ENCODE data around the gene HOXB2.

The HOXB2 gene

GRCh38 chr17:48578616-48579470 is 33.9 kb upstream of the HOXB2 start:
- no peak for DNase-seq

- DNase-seq: peak; percentile 85
Measured at GRCh38 chr17:48577946-48578615, 33.2 kb upstream of the HOXB2 start, which contains the start of gene HOXB4. Gene HOXB4 (minus strand): TSS chr17:48578350. CDS start chr17:48578319, 31 bp downstream.

- DNase-seq: no peak
Measured at GRCh38 chr17:48577330-48577945, 32.5 kb upstream of the HOXB2 start.

DNA sequence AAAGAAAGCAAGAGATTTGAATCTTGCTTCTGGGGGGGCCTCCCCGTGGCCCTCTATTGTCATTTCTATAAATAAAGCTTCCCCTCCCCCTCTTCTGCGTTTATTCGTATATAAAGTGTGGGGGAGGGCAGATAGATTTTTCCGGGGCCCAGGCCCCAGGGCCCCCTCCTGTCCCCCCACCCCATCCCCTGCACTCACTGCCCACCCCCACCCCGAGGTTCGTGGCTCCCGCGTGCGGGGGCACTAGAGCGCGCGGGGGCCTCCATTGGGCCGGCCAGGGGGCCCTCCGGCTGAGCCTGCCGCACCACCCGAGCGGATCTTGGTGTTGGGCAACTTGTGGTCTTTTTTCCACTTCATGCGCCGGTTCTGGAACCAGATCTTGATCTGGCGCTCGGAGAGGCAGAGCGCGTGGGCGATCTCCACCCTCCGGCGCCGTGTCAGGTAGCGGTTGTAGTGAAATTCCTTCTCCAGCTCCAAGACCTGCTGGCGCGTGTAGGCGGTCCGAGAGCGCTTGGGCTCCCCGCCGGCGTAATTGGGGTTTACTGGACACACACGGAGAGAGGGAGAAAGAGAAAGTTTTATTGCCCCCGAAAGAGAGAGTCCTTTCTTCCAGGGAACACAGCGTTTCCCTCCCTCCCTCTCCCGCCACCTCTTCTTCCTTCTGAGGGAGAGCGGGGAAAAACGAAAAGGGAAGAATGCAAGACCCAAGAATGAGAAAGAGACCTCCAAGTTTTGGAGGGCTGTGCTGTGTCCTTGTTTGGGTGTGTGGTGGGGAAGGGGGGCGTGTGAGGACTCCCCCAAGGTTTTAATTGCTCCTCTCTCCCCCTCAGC is 31.8 kb upstream of the HOXB2 start:
- DNase-seq: no peak

DNA sequence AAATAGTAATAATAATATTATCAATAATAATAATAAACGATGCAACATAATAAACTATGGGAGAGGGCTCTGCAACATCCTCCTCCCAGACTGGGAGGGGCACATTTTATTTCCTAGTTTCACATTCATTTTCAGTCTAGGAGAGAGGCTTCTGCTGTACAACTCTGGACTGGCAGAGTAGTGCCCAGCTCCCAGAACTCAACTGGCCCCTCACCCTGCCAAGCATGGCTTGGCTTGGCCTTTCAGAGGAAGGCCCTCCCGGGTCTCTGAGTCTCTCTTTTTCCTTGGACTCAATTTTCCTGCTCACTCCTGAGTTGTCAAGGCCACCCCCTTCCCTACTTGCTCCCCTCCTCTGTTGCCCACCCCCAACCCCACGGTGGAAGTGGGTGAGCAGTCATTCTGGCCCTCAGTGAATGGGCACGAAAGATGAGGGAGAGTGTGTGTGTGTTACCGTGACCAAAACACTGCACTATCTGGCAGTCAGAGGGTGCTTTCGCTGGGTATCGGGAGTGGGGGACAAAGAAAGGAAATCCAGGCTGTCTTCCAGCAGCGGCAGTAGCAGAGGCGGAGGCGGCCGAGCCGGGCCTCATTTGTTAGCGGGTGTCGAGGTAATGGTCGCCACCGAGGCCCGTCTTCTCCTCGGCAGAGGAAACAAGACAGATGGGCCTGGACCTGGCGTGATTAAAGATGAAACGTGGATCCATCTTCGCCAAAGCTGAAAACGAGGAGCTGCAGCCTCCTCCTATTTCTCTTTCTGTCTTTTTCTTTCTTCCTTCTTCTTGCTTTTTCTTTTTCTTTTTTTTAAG is 31.0 kb upstream of the HOXB2 start:
- no peak for DNase-seq

DNA sequence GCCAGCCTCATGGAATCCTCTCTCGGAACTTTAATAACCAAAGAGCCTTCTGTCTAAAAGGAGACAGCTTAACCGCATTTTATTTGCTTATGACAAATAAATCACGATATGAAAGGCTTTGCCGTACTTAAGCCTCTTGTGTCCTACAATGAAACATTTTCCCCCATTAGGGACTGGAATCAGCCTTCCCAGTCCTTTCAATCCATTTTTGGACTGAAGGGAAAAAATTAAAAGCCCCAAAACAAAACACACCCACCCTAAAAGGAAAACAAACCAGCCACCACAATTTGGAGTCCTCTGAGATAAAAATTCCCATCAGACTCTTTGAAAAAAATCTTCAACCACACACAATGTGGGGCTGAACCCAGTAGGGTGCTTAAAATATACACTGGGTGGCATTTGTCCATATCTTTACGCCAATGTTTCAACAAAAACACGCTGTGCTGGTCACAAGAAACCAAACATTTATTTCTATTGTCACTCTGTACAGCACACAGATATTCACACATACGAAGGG is 30.2 kb upstream of the HOXB2 start:
- no peak for DNase-seq

GRCh38 chr17:48574505-48575065 is 29.7 kb upstream of the HOXB2 start:
- no peak for DNase-seq

DNA sequence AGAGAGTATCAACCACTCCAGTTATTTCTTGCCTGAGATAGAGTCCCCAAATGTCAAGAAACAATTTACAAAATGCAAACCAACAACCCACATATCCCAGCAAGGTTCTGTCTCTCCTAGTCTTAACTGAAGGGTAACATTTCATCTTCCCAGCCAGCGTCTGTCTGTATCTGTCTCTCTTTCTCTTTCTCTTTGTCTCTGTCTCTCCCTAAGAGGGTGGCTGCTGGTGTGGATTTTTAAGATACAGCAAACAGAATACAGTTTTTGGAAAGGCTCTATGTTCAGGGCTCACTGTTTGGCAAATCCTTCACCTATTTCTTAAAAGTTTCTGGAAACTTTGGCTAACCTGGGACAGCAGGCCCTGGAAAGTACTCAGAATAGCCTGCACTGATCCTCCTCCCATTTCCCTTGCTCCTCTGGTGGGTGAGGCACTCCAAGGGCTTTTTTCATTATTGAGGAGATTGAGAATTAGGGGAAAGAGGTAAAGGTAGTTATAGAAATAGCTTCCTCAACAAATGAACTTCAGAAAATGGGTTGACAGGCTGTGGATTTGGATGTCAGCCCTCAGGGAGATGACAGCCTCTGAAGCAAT is 27.0 kb upstream of the HOXB2 start:
- DNase-seq: no peak

GRCh38 chr17:48571024-48571818 is 26.3 kb upstream of the HOXB2 start:
- DNase-seq: no peak

DNA sequence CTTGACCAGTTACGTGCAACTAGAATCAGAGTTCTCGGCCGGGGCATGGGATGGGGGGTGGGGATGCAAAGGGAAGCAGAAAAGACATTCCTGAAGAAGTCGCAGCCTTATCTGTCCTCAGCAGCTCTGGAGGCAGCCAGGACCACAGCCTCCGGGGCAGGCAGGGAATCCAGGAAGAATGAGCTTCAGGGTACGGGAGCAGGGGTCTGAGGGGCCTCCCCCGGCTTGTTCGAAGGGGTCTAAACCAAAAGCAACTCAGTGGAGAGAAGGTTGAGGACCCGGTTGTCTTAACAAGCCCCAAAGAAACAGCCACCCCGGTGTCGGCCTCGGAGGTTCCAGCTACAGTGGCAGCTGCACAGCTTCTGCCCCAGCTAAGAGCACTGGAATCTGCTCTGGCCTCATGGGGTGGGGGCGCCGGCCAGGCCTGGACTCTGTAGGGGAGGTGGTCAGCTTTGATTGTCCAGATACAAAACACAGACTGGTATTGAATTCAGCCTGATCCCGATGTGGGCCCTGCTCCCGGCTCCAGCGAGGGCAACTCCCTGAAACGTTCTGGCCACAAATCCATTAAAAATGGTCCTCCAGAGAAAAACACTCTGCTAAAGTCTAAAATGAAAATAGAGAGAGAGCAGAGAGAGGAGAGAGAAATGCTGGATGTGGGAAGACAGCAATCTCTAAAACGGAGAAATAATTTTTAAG is 25.6 kb upstream of the HOXB2 start:
- DNase-seq: no peak

GRCh38 chr17:48569674-48570324 is 24.9 kb upstream of the HOXB2 start:
- DNase-seq: no peak

GRCh38 chr17:48569240-48569582 is 24.3 kb upstream of the HOXB2 start:
- DNase-seq: no peak

GRCh38 chr17:48568499-48569239 is 23.8 kb upstream of the HOXB2 start:
- DNase-seq: no peak

DNA sequence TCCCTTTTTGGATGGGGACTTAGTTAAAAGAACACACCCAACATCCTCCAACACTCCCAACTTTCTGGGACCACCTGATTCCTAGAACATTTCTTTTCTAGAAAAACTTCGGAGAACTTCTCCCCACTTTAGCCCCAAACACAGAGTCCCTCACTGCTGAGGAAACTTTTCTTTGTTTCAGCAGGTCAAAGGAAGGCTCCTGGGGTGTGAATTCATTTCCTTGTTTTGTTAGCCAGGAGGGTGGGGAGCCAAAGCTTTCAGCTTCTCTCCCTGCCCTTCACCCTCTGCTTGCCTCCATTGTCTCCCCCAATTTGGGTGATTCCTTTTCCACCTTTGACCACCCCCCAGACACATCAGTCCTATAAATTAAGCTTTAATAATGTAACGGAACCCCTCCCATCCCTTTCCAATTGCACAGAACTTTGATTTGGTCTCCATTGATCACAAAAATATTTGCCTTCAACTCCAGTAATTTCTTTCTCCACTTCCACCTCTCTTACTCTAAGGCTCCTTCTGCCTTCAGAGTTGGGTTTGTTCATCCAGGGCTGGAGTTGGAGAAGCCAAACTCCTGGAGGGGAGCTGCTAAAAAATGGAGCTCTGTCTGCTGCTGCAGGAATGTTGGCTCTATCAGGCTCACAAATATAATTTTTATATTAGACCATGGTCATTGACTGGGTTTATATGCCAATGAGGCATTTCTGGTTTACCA is 22.9 kb upstream of the HOXB2 start:
- no peak for DNase-seq

- no peak for DNase-seq
Measured at GRCh38 chr17:48567209-48567608, 22.3 kb upstream of the HOXB2 start.

GRCh38 chr17:48566717-48567116 is 21.8 kb upstream of the HOXB2 start:
- no peak for DNase-seq

GRCh38 chr17:48565925-48566710 is 21.2 kb upstream of the HOXB2 start:
- DNase-seq: no peak
